ENCODE measurements around the gene ME2. TPM values are rescaled to one million over a fixed set of nuclear protein-coding genes. Genes with fewer than 3 reads are reported as not detected.
"Not testable (repeated sequence)": the region's sequence is repeated elsewhere in the genome, so short reads cannot be mapped to it uniquely, and the experiment has no call there.

The ME2 gene
- total RNA-seq, 4 donors from 2014 or later: 31.9 to 51.5 (median 46.4) TPM

- no peak for DNase-seq
- peak overlapping the region in 2 of 3 donors; percentile 88 to 95 for H3K4me3 ChIP-seq (replicated peaks in 1 of 3)
- no peaks in the 10 kb centered on the region for H3K27me3 ChIP-seq
- TF ChIP-seq CTCF (IDR thresholded peaks at IDR 0.05) (no peak), POLR2A (IDR thresholded peaks at IDR 0.05) (no peak)
- 89 to 90% methylated on average over 8 of the region's 8 CpGs for WGBS, 2 donors
- H3K27ac ChIP-seq: peak overlapping the region in 2 of 3 donors; percentile 97
- H3K4me1 ChIP-seq: peaks cover 0 to 6% of the 10 kb centered on the region in 2 donors
- intact Hi-C loops (cut with DNase I): loop anchor here (10.0 kb wide), 1 partner anchor 53 kb away; the partner anchor contains the start of gene MRO
- no peaks in the 10 kb centered on the region for H3K9me3 ChIP-seq
- H3K36me3 ChIP-seq: no peaks in the 10 kb centered on the region
These were observed 1.2 kb upstream of the ME2 start for GRCh38 chr18:50877545-50878265.

- Histone ChIP-seq H3K4me3 (replicated peaks in 1 of 3) (peak overlapping the region; percentile 11 to 95 (median 88)), H3K4me1 (peaks cover 0 to 6% of the 10 kb centered on the region in 2 donors), H3K36me3 (no peaks in the 10 kb centered on the region), H3K27ac (peak overlapping the region; percentile 97), H3K27me3 (no peaks in the 10 kb centered on the region), H3K9me3 (no peaks in the 10 kb centered on the region)
- peak; percentile 50 to 51 for DNase-seq
- TF ChIP-seq POLR2A (IDR thresholded peaks at IDR 0.05) (no peak), CTCF (IDR thresholded peaks at IDR 0.05) (no peak)
- intact Hi-C loops (cut with DNase I): loop anchor here (10.0 kb wide), 3 partner anchors 55 to 145 kb away; partner anchors contain the start of genes ELAC1 and MRO
- 1 to 2% methylated on average over 23 to 27 of the region's 61 CpGs for WGBS, 2 donors
These were observed 592 bp downstream of the ME2 start for GRCh38 chr18:50879302-50880118.

- Histone ChIP-seq H3K4me1 (peaks cover 0 to 6% of the 10 kb centered on the region in 2 donors), H3K27ac (peak overlapping the region in 1 of 3 donors; percentile 97), H3K36me3 (no peaks in the 10 kb centered on the region), H3K27me3 (no peaks in the 10 kb centered on the region), H3K9me3 (no peaks in the 10 kb centered on the region), H3K4me3 (replicated peaks in 1 of 3) (peak overlapping the region in 1 of 3 donors; percentile 95)
- 34 to 43% methylated on average over 6 of the region's 6 CpGs for WGBS, 2 donors
- intact Hi-C loops (cut with DNase I): loop anchor here (10.0 kb wide), 2 partner anchors 85 to 145 kb away; partner anchors contain the start of gene ELAC1
- DNase-seq: no peak
- TF ChIP-seq CTCF (IDR thresholded peaks at IDR 0.05) (no peak), POLR2A (IDR thresholded peaks at IDR 0.05) (no peak)
These were observed 1.2 kb downstream of the ME2 start for GRCh38 chr18:50880119-50880465.

- 97% methylated on average over 9 of the region's 9 CpGs for WGBS, 2 donors
- not testable (repeated sequence) for H3K27ac ChIP-seq; H3K4me3 ChIP-seq (replicated peaks in 1 of 3); H3K27me3 ChIP-seq; H3K4me1 ChIP-seq; H3K9me3 ChIP-seq; DNase-seq; H3K36me3 ChIP-seq
- intact Hi-C loops (cut with DNase I): loop anchor here (10.0 kb wide), 2 partner anchors 84 to 144 kb away; partner anchors contain the start of gene ELAC1
These were observed 2.0 kb downstream of the ME2 start for GRCh38 chr18:50880944-50881343.

- DNase-seq: no peak
- intact Hi-C loops (cut with DNase I): loop anchor here (10.0 kb wide), 2 partner anchors 78 to 138 kb away; partner anchors contain the start of gene ELAC1
- no peaks in the 10 kb centered on the region for H3K4me1 ChIP-seq
- 96 to 97% methylated on average over 7 of the region's 7 CpGs for WGBS, 2 donors
- H3K27ac ChIP-seq: no peak overlapping the region
- H3K36me3 ChIP-seq: no peaks in the 10 kb centered on the region
- H3K4me3 ChIP-seq (replicated peaks in 1 of 3): no peak overlapping the region
- no peaks in the 10 kb centered on the region for H3K9me3 ChIP-seq
- H3K27me3 ChIP-seq: no peaks in the 10 kb centered on the region
- TF ChIP-seq POLR2A (IDR thresholded peaks at IDR 0.05): no peak
- TF ChIP-seq CTCF (IDR thresholded peaks at IDR 0.05): no peak
These were observed 8.0 kb downstream of the ME2 start for GRCh38 chr18:50886929-50887328.
